PC-9 (cell line): Measurements from ENCODE around the gene TNFRSF1B.

Experiments used
- CTCF ChIP-seq: fragments of 200-600 bp; sonication (generic); conservative IDR thresholded peaks from 2 replicates; pipeline ENCODE4 v1.6.1; 2017; ENCODE audit warnings: mixed run types, antibody characterized with exemption, mild to moderate bottlenecking, moderate library complexity
- EZH2 ChIP-seq: fragments of 200-600 bp; sonication (generic); IDR thresholded peaks from 2 replicates; pipeline ENCODE4 v1.8.0; 2017; ENCODE audit warnings: antibody characterized with exemption, low read depth

GRCh38 chr1:12183095-12183794, 16.5 kb downstream of the TNFRSF1B start:
- TF ChIP-seq CTCF (no peak), EZH2 (no peak)
